NCI-H146 (cell line): Measurements from ENCODE around the gene PGD.
A peak's percentile ranks its signal among the peaks of the same experiment; 100 is the strongest.

Experiments used
- DNase-seq: peaks from one replicate; lab custom pipeline; 2025; lab: John Stamatoyannopoulos, UW

PGD gene

DNA sequence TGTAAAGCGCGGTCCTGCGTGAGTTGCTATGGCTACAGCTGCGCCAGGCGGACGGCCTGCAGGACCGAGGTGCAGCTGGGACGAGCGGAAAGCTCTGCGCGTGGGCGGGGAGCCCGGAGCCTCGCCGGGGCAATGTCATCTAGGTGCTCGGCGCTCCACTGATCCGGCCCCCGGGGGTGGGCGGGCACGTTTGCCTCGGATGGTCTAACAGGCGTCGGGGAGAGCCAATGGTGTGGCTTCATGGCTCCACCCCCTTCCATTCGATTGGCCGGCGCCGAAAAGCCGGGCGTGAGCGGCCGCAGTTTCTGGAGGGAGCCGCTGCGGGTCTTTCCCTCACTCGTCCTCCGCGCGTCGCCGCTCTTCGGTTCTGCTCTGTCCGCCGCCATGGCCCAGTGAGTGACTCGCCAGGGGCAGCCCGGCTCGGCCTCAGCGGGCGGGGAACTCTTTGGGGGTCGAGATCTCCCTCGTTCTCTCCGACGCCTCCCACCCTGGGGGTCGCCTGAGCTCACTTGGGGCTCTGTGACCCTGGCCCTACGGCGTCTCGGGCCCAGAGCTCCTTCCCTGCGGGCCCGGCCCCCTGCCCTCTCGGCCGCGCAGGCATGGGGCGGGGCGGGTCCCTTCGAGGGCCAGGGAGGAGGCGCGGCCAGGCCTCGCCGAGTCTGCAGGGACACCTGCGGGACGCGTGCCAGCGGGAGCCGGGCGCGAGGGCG, at the start of gene PGD:
Gene PGD, plus strand, starts transcription at position 331 of the 710 bp plus-strand sequence. Its CDS starts 54 bp downstream, at position 385.
- DNase-seq: peak; percentile 85

DNA sequence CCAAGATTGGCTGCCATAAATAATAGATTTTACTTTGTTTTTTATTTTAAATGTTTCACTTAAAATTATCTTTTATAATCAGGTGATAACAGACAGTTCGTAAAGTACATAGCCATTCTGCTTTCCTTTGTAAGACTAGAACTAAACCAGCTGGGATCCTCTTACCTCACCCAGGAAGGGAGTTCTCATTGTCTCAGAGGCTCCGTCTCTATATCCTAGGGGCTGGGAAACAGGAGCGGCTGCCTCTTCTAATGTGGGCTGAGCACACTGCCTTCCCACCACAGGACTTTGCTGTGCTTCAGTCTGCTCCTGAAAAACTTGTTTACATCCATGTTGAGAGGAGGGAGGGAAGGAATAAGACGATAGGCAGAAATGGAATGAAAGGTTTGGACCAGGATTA, 45.6 kb upstream of the PGD start:
- no peak for DNase-seq

DNA sequence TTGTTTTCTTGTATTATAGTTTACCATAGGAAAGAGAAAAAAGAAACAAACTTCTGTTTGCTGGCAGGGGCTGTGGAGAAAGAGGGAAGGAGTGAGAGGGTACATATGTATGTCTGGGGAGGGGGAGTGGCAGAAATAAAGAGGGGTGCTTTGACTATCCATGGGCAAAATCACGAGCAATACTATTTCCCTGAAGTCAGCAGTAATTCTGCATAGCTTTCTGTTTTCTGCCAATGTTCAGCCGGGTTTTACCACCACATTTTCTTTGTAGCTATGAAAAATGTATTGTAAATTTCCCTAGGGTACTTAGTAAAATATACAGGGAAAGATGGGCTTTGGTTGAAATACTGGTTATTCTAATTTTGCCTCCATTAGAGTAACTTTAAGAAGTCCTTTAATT, 45.2 kb upstream of the PGD start:
- no peak for DNase-seq

DNA sequence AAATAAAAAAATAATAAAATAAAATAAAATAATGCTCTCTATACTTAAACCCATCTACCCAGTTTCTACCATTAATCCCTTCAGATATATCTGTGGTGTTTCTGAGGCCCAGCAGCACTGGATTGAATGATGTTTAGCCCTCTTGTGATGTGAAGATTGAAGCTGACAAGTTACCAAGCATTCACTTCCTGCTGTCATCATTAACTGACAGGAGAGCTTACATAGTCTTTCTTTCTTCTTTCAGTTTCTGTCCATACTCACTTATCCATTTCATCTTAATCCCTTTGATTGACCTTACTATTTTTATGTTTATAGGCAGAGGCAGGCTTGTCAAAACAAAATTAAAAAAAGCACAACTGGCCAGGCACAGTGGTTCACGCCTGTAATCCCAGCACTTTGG, 38.8 kb upstream of the PGD start:
- no peak for DNase-seq

DNA sequence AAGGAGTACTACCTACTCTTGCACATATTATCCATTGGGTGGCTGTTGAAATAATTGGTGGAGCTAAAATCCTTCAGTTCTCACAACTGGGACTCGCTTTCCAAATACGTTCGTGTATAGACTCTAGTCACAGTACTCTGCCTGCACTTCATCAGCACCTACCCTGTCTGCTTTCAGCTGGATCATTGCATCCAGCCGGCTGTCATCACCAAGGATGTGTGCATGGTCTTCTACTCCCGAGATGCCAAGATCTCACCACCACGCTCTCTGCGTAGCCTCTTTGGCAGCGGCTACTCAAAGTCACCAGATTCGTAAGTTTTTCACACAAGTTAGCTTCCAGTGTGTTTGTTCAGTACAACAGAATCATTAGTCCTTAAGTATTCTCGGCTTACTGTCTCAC, 37.3 kb upstream of the PGD start:
- no peak for DNase-seq

DNA sequence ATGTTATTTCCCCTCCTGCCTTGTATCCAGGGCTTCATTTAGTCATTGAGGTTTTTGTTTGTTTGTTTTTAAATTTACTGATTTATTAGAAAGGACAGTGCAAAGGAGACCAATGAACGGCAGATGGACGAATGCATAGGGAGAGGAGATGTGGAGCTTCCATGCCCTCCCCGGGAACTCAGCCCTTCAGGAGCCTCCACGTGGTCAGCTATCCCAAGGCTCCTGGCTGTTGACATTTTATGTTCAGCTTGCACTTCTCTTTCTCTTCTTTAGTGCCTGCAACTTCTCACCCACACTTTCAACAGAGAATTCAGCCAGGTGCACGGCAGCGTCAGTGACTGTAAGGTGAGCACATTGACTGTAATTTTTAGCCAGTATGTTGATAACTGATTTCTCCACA, 30.7 kb upstream of the PGD start:
- no peak for DNase-seq

DNA sequence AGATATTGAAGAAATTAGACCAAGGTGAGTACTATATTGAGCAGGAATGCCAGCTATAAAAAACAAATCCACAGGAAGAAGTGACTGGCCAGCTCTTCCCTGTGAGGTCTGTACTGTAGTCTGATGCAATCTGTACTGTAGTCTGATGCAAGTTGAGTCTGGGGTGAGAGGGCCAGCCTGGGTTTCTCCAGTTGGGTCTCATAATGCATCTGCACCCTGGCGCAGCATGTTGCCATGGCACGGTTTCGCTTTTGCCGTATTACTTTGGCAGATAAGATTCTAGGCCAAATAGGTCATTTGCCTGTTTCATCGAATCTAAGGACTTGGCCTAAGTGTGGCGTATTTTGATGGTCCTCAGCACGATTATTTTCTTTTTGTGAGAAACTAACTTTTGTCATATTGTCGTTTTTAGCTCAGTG, 24.4 kb upstream of the PGD start:
- no peak for DNase-seq

DNA sequence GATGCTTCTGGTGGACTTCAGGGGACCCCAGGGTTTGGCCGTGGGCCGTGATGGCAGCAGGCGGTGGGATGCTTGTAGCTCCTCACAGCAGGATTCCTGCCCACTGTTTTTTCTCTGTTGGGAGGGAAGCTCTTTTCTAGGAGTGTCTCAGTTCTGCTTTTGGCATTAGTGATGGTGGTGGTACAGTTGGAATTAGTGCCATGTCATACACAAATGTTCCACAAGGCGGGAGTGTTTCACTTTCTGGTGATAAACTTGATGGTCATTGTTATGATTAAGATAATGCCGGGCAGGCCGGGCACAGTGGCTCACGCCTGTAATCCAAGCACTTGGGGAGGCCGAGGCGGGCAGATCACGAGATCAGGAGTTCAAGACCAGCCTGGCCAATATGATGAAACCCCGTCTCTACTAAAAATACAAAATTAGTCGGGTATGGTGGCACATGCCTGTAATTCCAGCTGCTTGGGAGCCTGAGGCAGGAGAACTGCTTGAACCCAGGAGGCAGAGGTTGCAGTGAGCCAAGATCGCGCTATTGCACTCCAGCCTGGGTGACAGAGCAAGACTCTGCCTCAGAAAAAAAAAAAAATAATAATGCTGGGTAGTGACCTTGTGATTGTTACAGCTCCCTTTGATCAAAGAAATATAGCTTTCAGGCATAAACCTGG, 21.4 kb upstream of the PGD start:
- DNase-seq: peak; percentile 6

DNA sequence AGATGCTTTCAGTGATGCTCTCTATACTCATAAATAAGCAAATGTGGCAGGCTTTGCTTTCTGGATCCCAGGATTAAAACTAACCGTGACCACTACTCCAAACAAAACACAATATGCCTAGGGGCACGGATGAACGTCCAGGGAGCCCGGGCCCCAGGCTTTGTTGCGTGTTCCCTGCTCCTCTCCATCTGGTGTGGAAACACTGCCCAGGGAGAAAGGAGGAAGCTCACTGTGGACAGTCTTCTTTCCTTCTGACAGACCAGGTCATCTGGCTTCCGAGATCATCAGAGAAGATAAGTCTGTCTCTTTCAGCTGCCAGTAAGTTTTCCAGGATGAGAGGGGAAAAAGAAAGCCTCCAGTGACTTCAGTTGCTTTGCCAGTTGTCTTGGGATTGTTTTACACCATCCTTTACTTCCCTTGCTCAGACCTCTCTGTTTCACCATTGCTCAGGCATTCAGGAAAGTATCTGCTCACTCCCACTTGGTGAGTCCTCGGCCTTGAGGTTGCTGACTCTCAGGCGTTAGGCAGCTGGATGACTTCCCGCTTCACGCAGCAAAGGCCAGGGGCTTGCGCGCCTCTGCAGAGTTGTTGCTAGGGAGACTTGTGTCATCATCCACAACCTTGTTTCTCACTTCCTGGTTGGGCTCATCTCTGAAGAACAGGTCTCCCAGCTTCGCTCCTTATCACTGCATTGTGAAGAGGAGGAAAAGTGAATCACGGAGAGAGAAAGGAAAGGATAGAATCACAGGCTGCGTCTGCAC, 20.6 kb upstream of the PGD start:
- no peak for DNase-seq

DNA sequence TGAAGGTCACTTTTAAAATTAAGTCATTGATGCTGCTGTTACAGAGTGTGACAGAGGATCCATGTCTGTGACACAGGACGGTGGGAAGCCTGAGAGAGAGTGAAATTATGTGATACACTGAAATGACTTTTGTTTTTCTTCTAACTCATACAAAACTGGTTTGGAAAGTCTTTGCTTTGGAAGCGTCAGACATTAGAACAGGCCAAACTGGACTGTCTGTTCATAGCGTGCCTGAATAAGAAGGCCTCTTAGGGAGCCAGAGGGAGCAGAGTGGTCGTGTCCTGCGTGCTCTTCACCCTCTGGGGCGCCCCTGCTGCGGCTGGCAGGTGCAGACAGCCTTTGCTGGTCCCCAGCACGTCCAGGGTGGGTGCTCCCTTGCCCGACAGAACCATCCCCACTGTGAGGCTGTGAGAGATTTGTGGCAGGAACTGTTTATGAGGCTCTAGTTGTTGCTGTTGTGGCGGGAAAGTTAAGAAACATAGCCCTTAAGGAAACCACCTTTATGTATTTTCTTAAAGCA, 19.7 kb upstream of the PGD start:
- DNase-seq: no peak

DNA sequence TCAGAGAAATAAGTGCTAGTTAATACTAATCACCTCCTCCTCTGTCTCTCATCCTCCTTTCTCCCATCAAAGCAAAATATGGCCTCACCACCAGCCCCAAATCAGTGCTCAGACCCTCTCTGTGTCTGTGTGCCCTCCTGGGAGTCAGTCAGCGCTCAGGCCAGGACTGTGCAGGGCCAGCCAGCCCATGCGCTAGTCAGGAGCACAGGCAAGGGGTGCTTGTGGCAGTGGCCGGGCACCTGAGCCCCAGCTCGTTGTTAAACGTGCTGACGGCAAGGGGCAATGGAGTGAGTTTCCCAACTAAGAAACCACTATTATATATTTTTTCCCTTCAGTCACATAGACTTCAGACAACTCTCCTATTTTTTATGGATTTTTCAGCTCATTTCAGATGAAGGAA, 19.2 kb upstream of the PGD start:
- no peak for DNase-seq

DNA sequence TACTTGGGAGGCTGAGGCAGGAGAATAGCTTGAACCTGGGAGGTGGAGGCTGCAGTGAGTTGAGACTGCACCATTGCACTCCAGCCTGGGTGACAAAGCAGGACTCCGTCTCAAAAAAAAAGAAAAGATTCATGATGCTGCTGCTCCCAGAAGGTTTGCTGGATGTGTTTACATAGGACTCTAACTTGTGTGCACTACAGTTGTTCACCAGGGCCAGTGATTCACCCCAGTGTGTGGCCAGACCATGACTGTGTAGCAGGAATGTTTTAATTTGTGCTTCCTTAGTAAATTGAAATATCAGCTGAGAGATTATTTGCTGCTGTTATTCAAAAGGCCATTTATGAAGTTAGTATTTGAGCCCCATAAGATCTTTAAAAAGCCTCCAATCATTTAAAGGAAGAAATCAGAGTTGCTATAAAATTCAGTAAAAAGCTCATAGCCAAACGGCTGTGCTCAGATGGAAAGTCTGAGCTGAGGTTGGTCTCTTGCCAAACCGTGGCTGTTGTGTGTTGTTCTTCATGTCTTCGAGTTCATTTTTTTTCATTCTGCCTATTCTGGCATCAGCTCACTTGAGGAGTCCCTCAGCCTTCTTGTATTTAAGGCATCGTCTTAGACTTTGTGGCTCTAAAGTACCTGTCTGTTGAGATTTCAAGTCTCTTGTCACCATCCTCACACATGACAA, 18.1 kb upstream of the PGD start:
- no peak for DNase-seq

DNA sequence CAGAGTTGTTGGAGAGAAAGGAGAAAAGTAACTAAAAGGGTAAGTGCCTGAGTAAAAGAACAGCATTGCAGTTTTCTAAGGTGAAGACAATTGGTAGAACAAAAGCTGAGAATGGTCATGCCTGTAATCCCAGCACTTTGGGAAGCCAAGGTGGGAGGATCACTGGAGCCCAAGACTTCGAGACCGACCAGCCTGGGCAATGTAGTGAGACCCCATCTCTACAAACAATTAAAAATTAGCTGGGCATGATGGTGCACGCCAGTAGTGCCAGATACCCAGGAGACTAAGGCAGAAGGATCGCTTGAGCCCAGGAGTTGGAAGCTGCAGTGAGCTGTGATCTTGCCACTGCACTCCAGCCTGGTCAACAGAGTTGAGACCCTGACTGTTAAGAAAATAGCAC, 15.2 kb upstream of the PGD start:
- no peak for DNase-seq

DNA sequence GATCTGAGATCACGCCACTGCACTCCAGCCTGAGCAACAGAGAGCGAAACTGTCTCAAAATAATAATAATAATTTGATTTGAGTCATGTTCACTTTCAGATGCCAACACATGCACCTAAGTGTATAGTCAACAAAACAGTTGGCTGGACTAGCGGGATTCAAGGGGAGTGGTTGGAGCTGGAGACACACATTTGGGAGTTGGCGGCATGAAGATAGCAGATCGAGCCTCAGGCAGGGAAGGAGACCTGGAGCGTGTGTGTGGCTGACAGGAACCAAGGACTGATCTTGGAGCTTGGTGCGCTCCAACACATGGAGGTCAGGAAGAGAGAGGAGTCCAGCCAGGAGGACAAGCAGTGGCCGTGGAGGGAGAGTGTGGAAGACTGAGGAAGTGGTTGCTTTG, 14.6 kb upstream of the PGD start:
- no peak for DNase-seq

DNA sequence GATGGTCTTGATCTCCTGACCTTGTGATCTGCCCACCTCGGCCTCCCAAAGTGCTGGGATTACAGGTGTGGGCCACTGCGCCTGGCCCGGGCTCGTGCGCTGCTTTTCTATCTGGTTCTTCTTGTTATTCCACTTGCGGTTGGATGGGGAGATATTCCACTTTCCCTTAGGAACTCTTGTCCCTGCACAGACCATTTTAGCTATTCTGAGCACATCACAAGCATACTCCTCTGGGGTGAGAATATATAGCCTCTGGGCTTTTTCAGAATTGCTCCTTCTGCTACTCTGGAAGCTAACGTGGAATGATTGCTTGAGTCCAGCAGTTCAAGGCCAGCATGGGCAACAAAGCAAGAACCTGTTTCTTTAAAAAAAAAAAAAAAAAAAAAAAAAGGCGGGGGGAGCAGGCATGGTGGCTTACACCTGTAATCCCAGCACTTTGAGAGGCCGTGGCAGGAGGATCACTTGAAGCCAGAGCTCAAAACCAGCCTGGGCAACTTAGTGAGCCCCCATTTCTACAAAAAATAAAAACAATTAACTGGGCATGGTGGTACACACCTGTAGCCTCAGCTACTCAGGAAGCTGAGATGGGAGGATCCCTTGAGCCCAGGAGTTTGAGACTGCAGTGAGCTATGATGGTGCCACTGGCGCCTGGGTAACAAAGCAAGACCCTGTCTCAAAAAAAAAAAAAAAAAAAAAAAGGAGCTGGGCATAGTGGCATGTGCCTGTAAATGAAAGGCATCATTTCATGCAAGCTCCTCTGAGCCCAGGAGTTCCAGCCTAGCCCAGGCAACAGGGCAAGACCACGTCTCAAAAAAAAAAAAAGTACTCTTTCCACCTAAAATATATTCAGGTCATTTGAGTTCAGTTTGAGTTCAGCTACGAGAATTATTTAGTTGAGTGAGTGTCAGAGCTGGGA, 11.8 kb upstream of the PGD start:
- no peak for DNase-seq

DNA sequence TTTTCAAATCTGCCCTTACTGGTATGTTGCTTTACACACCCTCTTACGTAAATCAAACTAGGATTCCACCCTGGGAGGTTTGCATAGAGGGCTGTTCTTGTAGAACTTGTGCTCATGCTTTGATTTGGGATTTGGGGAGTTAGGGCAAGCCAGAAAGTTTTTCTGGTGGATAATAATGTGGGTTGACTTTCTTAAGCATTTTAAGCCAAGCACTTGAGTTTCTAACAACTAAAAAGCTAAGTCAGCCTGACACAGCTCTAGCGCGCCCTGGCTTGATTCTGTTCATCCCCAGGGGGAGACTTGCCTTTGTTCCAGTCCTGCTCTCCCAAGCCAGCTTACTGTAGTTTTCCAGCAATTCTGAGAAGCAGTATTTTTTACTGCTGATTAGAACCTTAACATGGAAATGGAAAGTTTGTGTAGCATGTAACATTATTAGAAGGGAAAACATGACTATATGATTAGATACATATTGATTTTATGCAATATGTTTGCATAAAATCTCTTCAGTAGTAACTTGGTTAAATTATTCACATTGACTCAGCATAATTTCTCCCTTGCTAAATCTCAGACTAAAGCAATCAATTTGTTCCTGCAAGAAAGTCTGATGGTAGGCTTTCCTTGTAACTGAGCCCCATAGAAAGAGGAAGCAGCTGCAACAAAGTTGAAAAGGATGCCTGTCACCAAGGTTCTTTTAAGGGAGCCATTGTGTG, 11.0 kb upstream of the PGD start:
- DNase-seq: no peak

DNA sequence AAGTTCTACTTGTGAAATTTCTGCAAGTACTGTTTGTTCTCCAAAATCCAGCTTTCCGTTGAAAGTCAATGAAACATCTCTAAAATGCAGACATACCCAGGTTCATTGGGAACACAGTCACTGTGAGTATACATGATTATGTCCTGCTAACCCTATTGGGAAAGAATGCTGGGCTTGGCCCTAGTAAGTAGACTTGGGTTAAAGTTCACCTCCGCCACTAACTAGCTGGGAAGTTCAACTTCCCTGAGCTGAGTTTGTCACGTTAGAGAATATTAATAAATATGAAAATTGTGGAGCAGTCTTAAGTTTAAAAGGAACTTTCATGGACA, 10.5 kb upstream of the PGD start:
- DNase-seq: no peak

DNA sequence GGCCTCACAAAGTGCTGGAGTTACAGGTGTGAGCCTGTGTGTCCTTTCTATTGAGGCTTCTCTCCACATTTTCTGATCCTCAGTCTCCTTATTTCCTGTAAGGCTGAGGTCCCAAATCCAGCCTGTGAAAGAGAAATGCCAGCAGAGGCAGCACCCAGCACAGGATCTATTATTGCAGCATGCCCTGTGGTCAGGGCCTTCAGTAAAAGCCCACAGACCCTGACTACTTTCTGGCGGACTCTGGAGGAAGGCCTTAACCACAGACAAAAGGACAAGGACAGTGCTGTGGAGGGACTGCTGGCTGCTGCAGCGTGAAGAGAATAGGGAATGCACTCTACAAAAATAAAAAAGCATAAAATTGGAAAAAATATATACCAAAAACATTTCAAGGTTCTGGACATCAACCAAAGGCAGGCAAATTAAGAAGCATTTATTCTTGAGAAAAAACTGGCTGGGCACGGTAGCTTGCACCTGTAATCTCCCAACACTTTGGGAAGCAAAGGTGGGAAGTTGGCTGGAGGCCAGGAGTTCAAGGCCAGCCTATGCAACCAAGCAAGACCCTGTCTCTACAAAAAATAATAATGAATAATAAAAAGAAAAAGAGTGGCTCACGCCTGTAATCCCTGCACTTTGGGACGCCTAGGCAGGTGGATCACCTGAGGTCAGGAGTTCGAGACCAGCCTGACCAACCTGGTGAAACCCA, 9.4 kb upstream of the PGD start:
- no peak for DNase-seq

DNA sequence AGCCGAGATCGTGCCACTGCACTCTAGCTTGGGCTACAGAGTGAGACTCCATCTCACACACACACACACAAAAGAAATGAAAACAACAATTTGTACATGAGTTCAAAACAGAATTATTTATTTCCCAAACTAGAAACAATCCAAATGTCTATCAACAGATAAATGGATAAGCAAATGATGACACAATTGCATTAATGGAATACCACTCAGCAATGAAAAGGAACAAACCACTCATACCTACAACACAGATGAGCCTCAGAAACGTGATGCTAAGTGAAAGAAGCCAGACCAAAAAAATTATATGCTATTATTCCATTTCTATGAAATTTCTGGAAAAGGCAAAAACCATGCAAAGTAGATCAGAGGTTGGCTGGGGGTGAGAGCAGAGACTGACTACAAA, 2.0 kb upstream of the PGD start:
- DNase-seq: no peak

DNA sequence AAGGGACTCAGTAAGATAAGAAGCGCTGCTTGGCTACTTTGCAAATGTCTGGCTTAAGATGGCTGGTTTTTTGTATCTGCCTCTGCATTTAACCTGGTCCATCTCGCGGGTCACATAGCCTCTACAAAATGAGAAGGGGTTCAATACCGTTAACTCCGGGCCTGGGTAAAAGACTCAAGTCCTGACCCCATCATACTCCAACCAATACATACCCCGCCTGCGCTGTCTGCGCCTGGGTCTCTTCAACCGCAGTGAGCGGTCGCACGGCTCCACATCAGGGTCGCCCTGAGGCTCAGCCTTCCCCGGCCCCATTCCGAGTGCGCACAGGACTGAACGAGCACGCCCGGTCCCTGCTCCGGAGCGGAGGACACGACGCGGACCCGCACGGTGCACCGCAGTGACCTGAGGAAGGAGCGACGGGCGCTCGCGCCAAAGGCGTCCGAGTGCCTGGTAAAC, 558 bp upstream of the PGD start:
- no peak for DNase-seq
